MM.1S (cell line): ENCODE data around the gene RAB21.

Source experiments
- DNase-seq: peaks from one replicate; pipeline ENCODE4 v3.0.0-alpha.2; 2015
- H2AFZ ChIP-seq: fragments of 300-600 bp; sonication (generic); 2 replicates; pipeline ENCODE4 v1.6.0; 2016; ENCODE audit warnings: antibody characterized with exemption, low read length
- H3F3A ChIP-seq: fragments of 300-600 bp; sonication (generic); 2 replicates; pipeline ENCODE4 v1.6.1; 2016; ENCODE audit warnings: mild to moderate bottlenecking, antibody characterized with exemption, low read length, moderate library complexity, mixed read lengths; ENCODE audit not compliant: insufficient read depth
- H3K27ac ChIP-seq: fragments of 300-600 bp; sonication (generic); 2 replicates; pipeline ENCODE4 v1.5.1; 2016; ENCODE audit warnings: mild to moderate bottlenecking, low read length
- H3K27me3 ChIP-seq: fragments of 300-600 bp; sonication (generic); replicated peaks from 2 replicates; pipeline ENCODE4 v1.6.0; 2016; ENCODE audit warnings: low read length; ENCODE audit not compliant: insufficient read depth
- H3K36me3 ChIP-seq: fragments of 300-600 bp; sonication (generic); replicated peaks from 2 replicates; pipeline ENCODE4 v1.6.1; 2016; ENCODE audit warnings: mild to moderate bottlenecking, low read length, mixed read lengths; ENCODE audit not compliant: insufficient read depth
- H3K4me1 ChIP-seq: fragments of 300-600 bp; sonication (generic); 2 replicates; pipeline ENCODE4 v1.6.1; 2016; ENCODE audit warnings: low read length, mixed read lengths
- H3K4me2 ChIP-seq: fragments of 300-600 bp; sonication (generic); 2 replicates; pipeline ENCODE4 v1.6.0; 2016; ENCODE audit warnings: low read depth, low read length
- H3K4me3 ChIP-seq: fragments of 300-600 bp; sonication (generic); 2 replicates; pipeline ENCODE4 v1.5.1; 2016; ENCODE audit warnings: low read length, mixed read lengths
- H3K79me2 ChIP-seq: fragments of 300-600 bp; sonication (generic); 2 replicates; pipeline ENCODE4 v1.6.1; 2016; ENCODE audit warnings: mixed run types, low read length, mixed read lengths
- H3K9ac ChIP-seq: fragments of 300-600 bp; sonication (generic); 2 replicates; pipeline ENCODE4 v1.6.1; 2016; ENCODE audit warnings: low read length, mixed read lengths
- H3K9me2 ChIP-seq: fragments of 300-600 bp; sonication (generic); replicated peaks from 2 replicates; pipeline ENCODE4 v1.6.1; 2016; ENCODE audit warnings: mild to moderate bottlenecking, low read length, mixed read lengths; ENCODE audit not compliant: insufficient read depth
- H3K9me3 ChIP-seq: fragments of 300-600 bp; sonication (generic); replicated peaks from 2 replicates; pipeline ENCODE4 v1.6.1; 2016; ENCODE audit warnings: mild to moderate bottlenecking, low read length, mixed read lengths; ENCODE audit not compliant: insufficient read depth
- H4K20me1 ChIP-seq: fragments of 300-600 bp; sonication (generic); 2 replicates; pipeline ENCODE4 v1.6.1; 2016; ENCODE audit warnings: mild to moderate bottlenecking, low read length, moderate library complexity, mixed read lengths; ENCODE audit not compliant: insufficient read depth
- CTCF ChIP-seq: fragments of 300-600 bp; sonication (generic); IDR thresholded peaks from 2 replicates; pipeline ENCODE4 v1.5.1; 2016; ENCODE audit warnings: antibody characterized with exemption, low read length, mixed read lengths
- EZH2 ChIP-seq: fragments of 300-600 bp; sonication (generic); optimal IDR thresholded peaks from 2 replicates; pipeline ENCODE3; 2017; ENCODE audit warnings: low read depth, mild to moderate bottlenecking, antibody characterized with exemption, low read length, mixed read lengths
- EZH2phosphoT487 ChIP-seq: fragments of 300-600 bp; sonication (generic); IDR thresholded peaks from 2 replicates; pipeline ENCODE4 v1.6.1; 2018; ENCODE audit warnings: antibody characterized with exemption, low read length

RAB21 gene

DNA sequence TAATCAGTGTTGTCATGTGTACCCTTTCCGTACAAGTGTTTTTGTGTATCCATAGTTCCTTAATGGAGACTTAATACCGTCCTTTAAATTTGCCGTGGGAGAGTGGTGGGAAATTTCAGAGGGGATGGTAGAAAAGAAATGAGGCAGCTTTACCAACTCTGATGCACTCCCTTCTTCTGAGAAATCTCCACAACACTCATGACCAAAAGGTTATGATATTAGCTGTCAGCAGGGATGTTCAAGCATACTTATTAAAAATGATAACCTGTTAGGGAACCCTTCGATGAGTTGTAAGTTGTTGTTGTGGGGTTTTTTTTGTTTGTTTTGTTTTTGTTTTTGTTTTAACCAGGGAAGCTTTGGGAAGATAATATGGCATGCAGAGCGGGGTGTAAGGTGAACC, 12.5 kb downstream of the RAB21 start:
- no peak overlapping the region for H3K4me2 ChIP-seq
- no peak for DNase-seq
- H4K20me1 ChIP-seq = peaks cover 22% of the 10 kb centered on the region

GRCh38 chr12:71768900-71769299, 14.2 kb downstream of the RAB21 start:
- no peaks in the 10 kb centered on the region for H3K9me2 ChIP-seq
- TF ChIP-seq CTCF = no peak
- TF ChIP-seq EZH2 = no peak
- TF ChIP-seq EZH2phosphoT487 = no peak
- no peaks in the 10 kb centered on the region for H3K4me1 ChIP-seq
- peaks cover 80% of the 10 kb centered on the region for H3K79me2 ChIP-seq
- no peak overlapping the region for H2AFZ ChIP-seq
- DNase-seq = no peak
- no peak overlapping the region for H3K27ac ChIP-seq
- H3K36me3 ChIP-seq = peaks cover 5% of the 10 kb centered on the region; the same call in 1 of the 2 replicates
- H3K9ac ChIP-seq = no peak overlapping the region
- H3F3A ChIP-seq = no peaks in the 10 kb centered on the region
- H3K4me2 ChIP-seq = no peak overlapping the region
- H4K20me1 ChIP-seq = peaks cover 22% of the 10 kb centered on the region
- H3K4me3 ChIP-seq = no peak overlapping the region
- no peaks in the 10 kb centered on the region for H3K9me3 ChIP-seq
- H3K27me3 ChIP-seq = no peaks in the 10 kb centered on the region

More for the DNA sequence above, 12.5 kb downstream of the RAB21 start:
- no peaks in the 10 kb centered on the region for H3F3A ChIP-seq
- peaks cover 87% of the 10 kb centered on the region for H3K79me2 ChIP-seq
- H3K9me2 ChIP-seq = no peaks in the 10 kb centered on the region
- no peak overlapping the region for H3K4me3 ChIP-seq
- no peaks in the 10 kb centered on the region for H3K4me1 ChIP-seq
- TF ChIP-seq EZH2 (no peak), CTCF (no peak), EZH2phosphoT487 (no peak)
- H3K36me3 ChIP-seq = peaks cover 5% of the 10 kb centered on the region; the same call in 1 of the 2 replicates
- H3K27ac ChIP-seq = no peak overlapping the region
- no peak overlapping the region for H2AFZ ChIP-seq
- H3K9me3 ChIP-seq = no peaks in the 10 kb centered on the region
- H3K27me3 ChIP-seq = no peaks in the 10 kb centered on the region
- no peak overlapping the region for H3K9ac ChIP-seq

- H3K9ac ChIP-seq = no peak overlapping the region
- no peaks in the 10 kb centered on the region for H3K27me3 ChIP-seq
- H3K36me3 ChIP-seq = peaks cover 5% of the 10 kb centered on the region; the same call in 1 of the 2 replicates
- TF ChIP-seq EZH2phosphoT487 (no peak), CTCF (no peak), EZH2 (no peak)
- no peak overlapping the region for H3K4me2 ChIP-seq
- no peak overlapping the region for H3K4me3 ChIP-seq
- H3K4me1 ChIP-seq = no peaks in the 10 kb centered on the region
- peaks cover 21% of the 10 kb centered on the region for H4K20me1 ChIP-seq
- H3K79me2 ChIP-seq = peaks cover 58% of the 10 kb centered on the region
- H2AFZ ChIP-seq = no peak overlapping the region
- H3F3A ChIP-seq = no peaks in the 10 kb centered on the region
- H3K9me3 ChIP-seq = no peaks in the 10 kb centered on the region
- H3K27ac ChIP-seq = no peak overlapping the region
- no peaks in the 10 kb centered on the region for H3K9me2 ChIP-seq
- DNase-seq = no peak
Observed at GRCh38 chr12:71771069-71771468, 16.4 kb downstream of the RAB21 start.
